ENCODE results near the gene LAPTM5.

The LAPTM5 gene

DNA sequence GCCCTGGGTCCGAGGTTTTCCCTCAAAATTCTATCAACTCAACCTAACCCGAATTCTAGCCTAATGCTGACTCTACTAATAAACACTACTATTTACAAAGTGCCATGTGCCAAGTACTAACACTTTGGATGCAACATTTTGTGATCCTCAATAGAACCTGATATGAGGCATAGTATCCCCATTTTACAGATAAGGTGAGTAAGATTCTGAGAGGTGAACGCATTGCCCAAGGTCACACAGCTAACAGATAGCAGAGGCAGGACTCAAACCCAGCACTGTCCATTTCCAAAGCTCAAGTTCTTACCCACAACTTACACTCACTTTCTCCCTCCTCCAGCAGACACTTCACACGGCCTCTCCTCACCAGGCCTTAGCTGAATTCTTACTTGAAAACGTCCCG lies 46.0 kb upstream of the LAPTM5 start:
- peaks cover 0 to 22% (median 16%) of the 10 kb centered on the region in 4 donors for H3K4me1 ChIP-seq
- no peak for DNase-seq
- no peaks in the 10 kb centered on the region for H3K9me3 ChIP-seq
- intact Hi-C loops (cut with DNase I; ENCODE audit: low total_unique reads), result no loop called here
- no peak overlapping the region for H3K27ac ChIP-seq
- TF ChIP-seq, protein P1, sequence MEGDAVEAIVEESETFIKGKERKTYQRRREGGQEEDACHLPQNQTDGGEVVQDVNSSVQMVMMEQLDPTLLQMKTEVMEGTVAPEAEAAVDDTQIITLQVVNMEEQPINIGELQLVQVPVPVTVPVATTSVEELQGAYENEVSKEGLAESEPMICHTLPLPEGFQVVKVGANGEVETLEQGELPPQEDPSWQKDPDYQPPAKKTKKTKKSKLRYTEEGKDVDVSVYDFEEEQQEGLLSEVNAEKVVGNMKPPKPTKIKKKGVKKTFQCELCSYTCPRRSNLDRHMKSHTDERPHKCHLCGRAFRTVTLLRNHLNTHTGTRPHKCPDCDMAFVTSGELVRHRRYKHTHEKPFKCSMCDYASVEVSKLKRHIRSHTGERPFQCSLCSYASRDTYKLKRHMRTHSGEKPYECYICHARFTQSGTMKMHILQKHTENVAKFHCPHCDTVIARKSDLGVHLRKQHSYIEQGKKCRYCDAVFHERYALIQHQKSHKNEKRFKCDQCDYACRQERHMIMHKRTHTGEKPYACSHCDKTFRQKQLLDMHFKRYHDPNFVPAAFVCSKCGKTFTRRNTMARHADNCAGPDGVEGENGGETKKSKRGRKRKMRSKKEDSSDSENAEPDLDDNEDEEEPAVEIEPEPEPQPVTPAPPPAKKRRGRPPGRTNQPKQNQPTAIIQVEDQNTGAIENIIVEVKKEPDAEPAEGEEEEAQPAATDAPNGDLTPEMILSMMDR (IDR thresholded peaks at IDR 0.05), result no peak
- no peak overlapping the region for H3K4me3 ChIP-seq
- no peaks in the 10 kb centered on the region for H3K36me3 ChIP-seq
- peaks cover 0 to 6% of the 10 kb centered on the region in 2 donors for H3K27me3 ChIP-seq

DNA sequence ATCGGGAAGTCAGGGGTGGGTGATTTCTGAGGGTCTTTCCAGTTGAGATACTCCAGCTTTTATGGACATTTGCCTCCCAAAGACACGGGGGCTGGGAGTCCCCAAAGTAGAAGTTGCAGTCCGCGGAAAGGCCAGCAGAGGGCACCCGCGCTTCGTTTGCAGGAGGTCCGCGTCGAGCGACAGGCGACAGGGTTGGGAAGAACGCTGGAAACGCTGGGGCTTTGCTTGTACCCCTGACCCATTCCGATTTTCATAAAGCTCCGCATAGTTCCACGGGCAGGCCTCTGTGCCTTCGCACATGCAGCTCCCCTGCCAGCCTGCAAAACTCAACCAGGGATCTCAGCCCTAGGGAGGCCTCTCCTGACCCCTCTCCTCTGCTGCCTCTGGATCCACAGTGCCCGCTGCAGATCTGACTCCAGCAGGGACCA lies 44.2 kb upstream of the LAPTM5 start:
- DNase-seq, result peak; percentile 82 to 85
- no peak overlapping the region for H3K27ac ChIP-seq
- H3K27me3 ChIP-seq, result no peaks in the 10 kb centered on the region
- intact Hi-C loops (cut with DNase I; ENCODE audit: low total_unique reads), result loop anchor here (2.0 kb wide), 1 partner anchor 111 kb away; no protein-coding TSS in a partner anchor
- TF ChIP-seq, protein P1 (IDR thresholded peaks at IDR 0.05), result peak; percentile 94 to 96
- no peaks in the 10 kb centered on the region for H3K36me3 ChIP-seq
- H3K4me1 ChIP-seq, result peaks cover 0 to 26% (median 14%) of the 10 kb centered on the region in 4 donors
- H3K9me3 ChIP-seq, result no peaks in the 10 kb centered on the region
- no peak overlapping the region for H3K4me3 ChIP-seq

DNA sequence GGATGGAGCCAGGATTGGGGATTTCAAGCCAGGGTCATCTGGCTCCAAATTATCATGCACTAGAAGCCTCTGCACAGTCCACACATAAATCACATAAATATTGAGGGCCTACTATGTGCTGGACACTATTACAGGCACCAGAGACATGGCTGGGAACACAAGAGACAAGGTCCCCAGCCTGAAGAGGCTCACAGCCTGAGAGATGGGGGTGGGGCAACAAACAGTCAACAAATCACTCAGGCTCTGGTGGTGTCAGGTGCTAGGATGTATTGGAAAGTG lies 41.6 kb upstream of the LAPTM5 start:
- TF ChIP-seq, protein P1 (IDR thresholded peaks at IDR 0.05), result no peak
- no peak for DNase-seq
- Histone ChIP-seq H3K9me3 (no peaks in the 10 kb centered on the region), H3K27me3 (no peaks in the 10 kb centered on the region), H3K27ac (no peak overlapping the region), H3K36me3 (no peaks in the 10 kb centered on the region), H3K4me1 (peaks cover 0 to 26% (median 14%) of the 10 kb centered on the region in 4 donors), H3K4me3 (no peak overlapping the region)
- intact Hi-C loops (cut with DNase I; ENCODE audit: low total_unique reads), result no loop called here

DNA sequence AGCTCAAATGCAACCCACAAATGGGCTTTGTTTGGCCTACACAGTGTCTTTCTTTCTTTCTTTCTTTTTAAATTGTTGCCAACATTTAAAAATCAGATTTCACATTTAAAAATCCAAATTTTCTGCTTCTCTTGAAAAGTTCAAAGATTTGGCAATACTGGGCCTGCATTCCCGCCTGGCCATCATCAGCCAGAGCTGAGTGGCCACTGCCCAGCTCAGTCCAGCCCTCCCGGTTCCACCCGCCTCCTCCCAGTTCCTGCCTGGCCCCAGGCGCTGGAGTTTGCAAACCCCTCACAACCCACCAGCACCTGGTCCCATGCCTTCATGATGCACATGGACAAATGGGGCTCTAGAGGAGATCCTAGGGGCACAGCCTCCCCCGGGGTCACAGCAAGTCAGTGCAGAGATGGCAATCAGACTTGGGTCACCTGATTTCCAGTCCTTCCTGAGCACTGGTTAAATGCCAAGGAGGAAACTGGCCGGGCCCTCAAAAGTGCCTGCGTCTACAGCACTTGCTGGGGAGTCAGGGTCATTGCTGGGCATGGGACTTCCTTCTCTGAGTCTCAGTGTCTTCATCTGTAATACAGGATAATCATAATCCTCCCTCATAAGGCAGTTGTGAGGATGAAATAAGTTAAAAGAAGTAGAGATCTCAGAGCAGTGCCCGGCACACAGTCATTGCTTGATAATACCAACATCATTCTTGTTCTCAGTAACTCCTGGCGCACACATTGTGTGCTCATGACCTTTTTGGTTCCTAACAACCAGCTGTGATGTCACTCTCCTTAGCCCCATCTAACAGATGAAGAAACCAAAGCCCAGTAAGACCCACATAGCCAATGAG lies 41.0 kb upstream of the LAPTM5 start:
- H3K36me3 ChIP-seq, result no peaks in the 10 kb centered on the region
- H3K4me1 ChIP-seq, result peaks cover 0 to 26% (median 14%) of the 10 kb centered on the region in 4 donors
- H3K4me3 ChIP-seq, result no peak overlapping the region
- intact Hi-C loops (cut with DNase I; ENCODE audit: low total_unique reads), result no loop called here
- H3K27me3 ChIP-seq, result no peaks in the 10 kb centered on the region
- DNase-seq, result peak; percentile 69 to 78
- H3K9me3 ChIP-seq, result no peaks in the 10 kb centered on the region
- TF ChIP-seq, protein P1 (IDR thresholded peaks at IDR 0.05), result no peak
- H3K27ac ChIP-seq, result peak overlapping the region in 1 of 2 donors; percentile 2

DNA sequence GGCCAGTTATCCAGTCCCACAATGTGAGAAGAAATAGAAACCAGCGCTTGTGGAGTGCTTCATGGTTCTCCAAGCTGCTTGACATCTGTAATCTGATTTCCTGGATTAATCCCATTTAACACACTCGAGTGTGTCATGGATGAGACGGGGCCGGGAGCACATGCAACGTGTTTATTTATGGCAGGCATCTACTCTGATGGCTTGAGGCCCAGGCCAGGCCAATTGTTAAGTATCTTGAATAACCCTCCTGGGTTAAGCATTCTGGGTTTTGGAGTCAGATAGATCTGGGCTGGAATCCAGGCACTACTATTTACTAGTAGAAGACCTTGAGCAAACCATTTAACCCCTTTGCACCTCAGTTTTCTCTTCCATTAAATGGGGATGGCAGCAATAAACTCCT lies 37.5 kb upstream of the LAPTM5 start:
- Histone ChIP-seq H3K36me3 (no peaks in the 10 kb centered on the region), H3K4me1 (peaks cover 0 to 21% (median 7%) of the 10 kb centered on the region in 4 donors), H3K27ac (no peak overlapping the region), H3K9me3 (no peaks in the 10 kb centered on the region), H3K27me3 (peaks cover 0 to 8% of the 10 kb centered on the region in 2 donors), H3K4me3 (no peak overlapping the region)
- TF ChIP-seq, protein P1 (IDR thresholded peaks at IDR 0.05), result no peak
- no peak for DNase-seq
- intact Hi-C loops (cut with DNase I; ENCODE audit: low total_unique reads), result no loop called here
